ENCODE data around the gene EFEMP1. TPM values are rescaled to one million over a fixed set of nuclear protein-coding genes. Genes with fewer than 3 reads are reported as not detected.

Gene EFEMP1
- total and polyA plus RNA-seq, 10 of the 15 experiments (the other 5 are each of a cell fraction or from before 2014, with no cell fraction given): 0.27 to 1.2 (median 0.35) TPM; not detected in 6

GRCh38 chr2:55883829-55884228, 39.8 kb downstream of the EFEMP1 start:
- Histone ChIP-seq H3K4me3 (no peak overlapping the region), H3K27me3 (replicated peaks in 1 of 2; ENCODE audit: control insufficient read depth in 2 of 2, insufficient read depth in 2 of 2, low read length in 1 of 2) (no peaks in the 10 kb centered on the region; a peak in 2 of 4 replicates), H3K4me2 (ENCODE audit: control insufficient read depth, insufficient read depth) (no peak overlapping the region), H3K36me3 (ENCODE audit: control insufficient read depth in 2 of 2, insufficient read depth in 2 of 2, low read length in 1 of 2) (no peaks in the 10 kb centered on the region), H3K27ac (ENCODE audit: control insufficient read depth, insufficient read depth) (no peak overlapping the region), H3K9ac (ENCODE audit: control insufficient read depth, insufficient read depth, low read length) (no peak overlapping the region), H3K79me2 (ENCODE audit: control insufficient read depth, insufficient read depth, low read length) (no peaks in the 10 kb centered on the region), H4K20me1 (ENCODE audit: control insufficient read depth, insufficient read depth) (no peaks in the 10 kb centered on the region), H3K9me3 (replicated peaks; ENCODE audit: control insufficient read depth, insufficient read depth, low read length) (no peaks in the 10 kb centered on the region), H3K4me1 (ENCODE audit: control insufficient read depth, insufficient read depth, low read length) (no peaks in the 10 kb centered on the region), H2AFZ (ENCODE audit: control insufficient read depth, low read depth, low read length) (no peak overlapping the region)
- ChIA-PET CTCF (interaction anchor here (1.2 kb wide), 1 partner anchor 164 kb away, joined by 3 read pairs; no protein-coding TSS in a partner anchor), RAD21 (ENCODE audit: unreplicated experiment) (no interaction called here), SMC1A (ENCODE audit: uncharacterized antibody, unreplicated experiment) (interaction anchor here (0.6 to 1.0 kb wide), 2 partner anchors 9 to 42 kb away, joined by 3 read pairs; no protein-coding TSS in a partner anchor), POLR2A (no interaction called here)
- BruUV-seq (replicated peaks): no TSS peak
- ATAC-seq (no peak), FAIRE-seq (no peak), DNase-seq (ENCODE audit: low read depth, low spot score) (no peak)
- 32% methylated on average over 1 of the region's 1 CpG for WGBS (ENCODE audit: insufficient coverage, insufficient replicate concordance, low lambda C conversion rate, missing lambda C conversion rate)
- intact Hi-C loops (cut with micrococcal nuclease; ENCODE audit: unreplicated experiment): no loop called here
- in situ Hi-C loops (cut with MboI): no loop called here
- TF ChIP-seq CREM (IDR thresholded peaks at IDR 0.05; ENCODE audit: low read depth) (no peak), FOS (IDR thresholded peaks at IDR 0.05; ENCODE audit: borderline replicate concordance, extremely low read depth, insufficient read length) (no peak), SMAD5 (IDR thresholded peaks at IDR 0.05; ENCODE audit: low read depth) (no peak), SUZ12 (IDR thresholded peaks at IDR 0.05; ENCODE audit: unreplicated experiment) (no peak), NKRF (conservative IDR thresholded peaks at IDR 0.05) (no peak), FOXM1 (IDR thresholded peaks at IDR 0.05; ENCODE audit: low read depth, low read length) (no peak), NBN (IDR thresholded peaks at IDR 0.05) (no peak), DPF2 (IDR thresholded peaks at IDR 0.05) (no peak), WRNIP1 (IDR thresholded peaks at IDR 0.05; ENCODE audit: borderline replicate concordance, low read depth, low read length) (no peak), CUX1 (IDR thresholded peaks at IDR 0.05; ENCODE audit: insufficient replicate concordance, low read depth, low read length) (no peak), PML (IDR thresholded peaks at IDR 0.05; ENCODE audit: low read length) (no peak), USF1 (IDR thresholded peaks at IDR 0.05; ENCODE audit: borderline replicate concordance, extremely low read length, insufficient read depth, low read depth, low read length) (no peak), CTCF (IDR thresholded peaks at IDR 0.05 in 2 of 3, conservative IDR thresholded peaks at IDR 0.05 in 1 of 3; ENCODE audit: control insufficient read depth in 2 of 3, extremely low read depth in 1 of 3, insufficient read depth in 1 of 3, low read depth in 3 of 3, low read length in 3 of 3) (no peak), SMC3 (IDR thresholded peaks at IDR 0.05; ENCODE audit: borderline replicate concordance, low read length) (no peak), CBX3 (IDR thresholded peaks at IDR 0.05; ENCODE audit: borderline replicate concordance, low read depth) (no peak), CHD4 (IDR thresholded peaks at IDR 0.05) (no peak)
